NOMO-1 treated with dmso at 0.1 percent for 144 hours (cell line): ENCODE results near the gene DAB2IP.
A peak's percentile ranks its signal among the peaks of the same experiment; 100 is the strongest.
"Not testable (repeated sequence)": the region's sequence is repeated elsewhere in the genome, so short reads cannot be mapped to it uniquely, and the experiment has no call there.

ENCODE experiments used
- DNase-seq: peaks from one replicate; lab custom pipeline; 2025; ENCODE audit not compliant: unreplicated experiment; lab: John Stamatoyannopoulos, UW

The DAB2IP gene

DNA sequence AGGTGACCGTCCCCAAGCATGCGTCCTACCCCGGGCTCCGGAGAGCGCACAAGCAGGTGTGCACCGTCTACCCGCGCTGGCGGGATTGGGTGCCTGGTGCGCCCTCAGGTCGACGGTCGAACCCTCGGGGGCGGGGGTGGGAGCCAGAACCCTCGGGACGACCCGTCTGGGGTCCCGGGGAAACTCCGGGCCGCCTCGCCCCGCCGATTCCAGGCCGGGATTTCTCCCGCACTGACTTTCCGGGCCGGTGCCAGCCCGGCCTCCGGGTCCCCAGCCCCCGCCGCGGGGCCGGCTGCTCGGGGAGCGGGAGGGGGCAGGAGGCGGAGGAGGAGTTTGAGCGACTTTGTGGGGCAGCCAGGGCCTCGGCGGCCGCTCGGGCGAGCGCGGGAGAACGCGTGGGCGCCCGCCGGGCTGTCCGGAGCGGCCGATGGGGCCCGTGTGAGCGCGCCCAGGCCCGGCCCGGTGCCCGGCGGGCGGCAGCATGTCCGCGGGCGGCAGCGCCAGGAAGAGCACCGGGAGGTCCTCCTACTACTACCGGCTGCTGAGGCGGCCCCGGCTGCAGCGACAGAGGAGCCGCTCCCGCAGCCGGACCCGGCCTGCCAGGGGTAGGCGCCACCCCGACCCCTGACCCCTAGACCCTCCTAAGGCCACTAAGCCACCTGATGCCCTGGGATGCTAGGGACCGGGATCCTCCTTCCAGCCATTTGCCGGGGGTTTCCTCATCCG is at the start of gene DAB2IP:
TSS of gene DAB2IP (plus strand) at position 340 of the 726 bp plus-strand sequence. CDS start at position 482, 142 bp downstream.
- no peak for DNase-seq

DNA sequence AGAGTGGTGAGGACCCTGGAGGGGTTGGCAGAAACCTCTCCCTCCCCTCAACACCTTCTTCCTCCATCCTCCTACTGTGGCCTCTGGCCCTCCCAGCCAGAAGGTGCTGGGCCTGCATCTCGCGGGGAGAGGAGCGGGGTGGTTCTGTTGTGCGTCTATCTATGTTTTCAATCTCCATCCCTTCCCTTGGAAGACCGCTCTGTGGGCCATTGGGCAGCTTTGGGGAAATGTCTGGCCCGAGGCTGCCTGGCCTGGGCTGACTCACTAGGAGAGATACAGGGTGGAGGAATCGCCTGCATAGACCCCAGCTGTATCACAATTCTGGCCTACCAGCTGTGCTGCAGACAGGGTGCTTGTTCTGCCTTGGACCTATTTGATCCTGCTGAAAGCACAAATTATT is 48.4 kb upstream of the DAB2IP start:
- no peak for DNase-seq

DNA sequence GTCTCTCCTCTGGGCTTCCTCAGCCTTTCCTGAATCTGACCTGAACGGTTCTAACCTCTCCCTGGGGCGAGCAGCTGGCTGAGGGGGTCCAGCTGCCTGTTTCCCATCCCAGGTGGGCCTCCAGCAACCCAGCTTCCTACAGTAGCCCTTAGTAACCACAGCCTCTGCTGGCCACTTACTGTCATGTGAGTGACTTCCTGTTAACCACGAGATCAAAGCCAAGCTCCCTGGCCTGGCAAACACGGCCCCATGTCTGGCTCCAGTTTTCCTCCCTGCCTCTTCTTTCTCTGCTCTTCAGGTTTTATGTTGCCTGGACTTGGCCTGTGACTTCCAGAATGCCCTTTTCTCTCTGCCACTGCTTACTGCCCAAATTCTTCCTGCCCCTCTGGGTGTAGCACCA is 47.2 kb upstream of the DAB2IP start:
- DNase-seq, result no peak

DNA sequence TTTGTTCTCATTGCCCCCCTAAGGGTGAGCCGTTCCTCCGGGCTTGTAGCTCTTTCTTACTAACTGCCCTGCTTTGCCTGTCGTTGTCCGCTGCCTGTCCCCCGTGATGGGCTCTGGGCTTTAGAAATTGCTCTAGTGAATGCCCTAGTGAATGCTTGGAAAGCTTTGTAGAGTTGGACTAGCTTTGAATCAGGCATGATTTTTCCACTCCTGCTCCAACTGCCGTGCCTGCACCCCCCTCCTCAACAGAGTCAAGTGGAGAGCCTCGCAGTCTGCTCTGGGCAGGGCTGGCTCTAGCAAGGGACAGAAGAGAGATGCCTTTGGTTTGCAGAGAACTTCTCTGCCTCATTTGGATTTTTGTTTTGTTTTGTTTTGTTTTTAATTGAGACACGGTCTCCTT is 46.8 kb upstream of the DAB2IP start:
- DNase-seq, result no peak

DNA sequence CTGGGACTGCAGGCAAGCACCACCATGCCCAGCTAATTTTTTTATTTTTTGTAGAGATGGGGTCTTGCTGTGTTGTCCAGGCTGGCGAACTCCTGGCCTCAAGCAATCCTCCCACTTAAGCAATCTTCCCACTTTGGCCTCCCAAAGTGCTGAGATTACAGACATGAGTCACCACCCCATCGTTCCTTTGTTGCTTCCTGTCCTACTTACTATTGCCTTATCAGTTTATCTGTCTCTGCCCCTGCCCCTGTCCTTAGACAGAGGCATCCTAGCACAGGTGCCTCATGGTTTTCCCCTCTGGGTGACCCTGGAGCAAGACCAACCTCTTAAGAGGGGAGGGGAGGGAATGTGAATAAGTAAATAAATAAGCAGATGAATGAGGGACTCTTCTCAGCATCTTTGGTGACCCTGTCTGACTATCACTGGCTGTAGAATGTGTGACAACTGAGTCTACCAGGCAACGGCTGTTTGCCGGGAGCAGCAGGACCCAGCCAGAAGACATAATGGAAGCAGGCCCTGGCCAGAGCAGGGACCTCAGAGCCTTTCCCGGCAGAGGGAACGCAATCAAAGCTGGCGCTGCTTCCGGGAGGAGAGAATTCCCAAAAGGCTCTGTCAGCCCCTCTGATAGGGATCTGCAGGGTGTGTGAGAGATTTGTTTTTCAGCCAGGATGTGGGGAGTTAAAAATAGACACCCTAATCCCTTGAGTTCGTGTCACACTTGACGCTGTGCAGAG is 43.8 kb upstream of the DAB2IP start:
- DNase-seq, result no peak

DNA sequence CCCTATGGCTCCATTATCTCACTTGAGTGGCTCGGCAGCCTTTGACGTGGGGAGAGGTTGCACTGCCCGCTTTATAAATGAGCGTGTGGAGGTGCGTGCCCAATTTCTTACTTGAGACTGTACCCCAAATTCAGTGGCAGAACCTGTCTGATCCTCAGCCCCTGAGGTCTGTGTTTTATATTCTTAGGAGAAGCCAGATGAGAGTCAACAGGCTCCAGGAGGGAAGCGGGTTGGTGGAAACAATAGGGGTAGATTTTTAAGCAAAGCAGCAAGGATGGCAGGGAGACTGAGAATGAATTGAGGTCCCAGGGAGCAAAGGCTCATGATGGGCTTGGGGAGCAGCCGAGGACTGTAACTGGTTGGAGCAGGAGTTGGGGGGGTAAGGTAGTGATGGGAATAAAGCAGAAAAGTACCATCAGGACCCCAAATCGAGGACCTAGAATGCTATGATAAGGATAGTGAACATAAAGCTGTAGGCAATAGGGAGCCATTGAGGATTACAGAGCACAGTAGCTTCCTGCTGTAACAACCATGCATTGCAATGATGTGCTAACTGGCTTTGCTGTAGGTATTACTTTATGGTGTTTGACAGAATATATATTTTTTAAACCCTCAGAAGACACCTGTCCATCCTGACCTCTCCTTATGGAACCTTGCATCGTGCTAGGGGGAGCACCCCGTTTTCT is 43.1 kb upstream of the DAB2IP start:
- no peak for DNase-seq

DNA sequence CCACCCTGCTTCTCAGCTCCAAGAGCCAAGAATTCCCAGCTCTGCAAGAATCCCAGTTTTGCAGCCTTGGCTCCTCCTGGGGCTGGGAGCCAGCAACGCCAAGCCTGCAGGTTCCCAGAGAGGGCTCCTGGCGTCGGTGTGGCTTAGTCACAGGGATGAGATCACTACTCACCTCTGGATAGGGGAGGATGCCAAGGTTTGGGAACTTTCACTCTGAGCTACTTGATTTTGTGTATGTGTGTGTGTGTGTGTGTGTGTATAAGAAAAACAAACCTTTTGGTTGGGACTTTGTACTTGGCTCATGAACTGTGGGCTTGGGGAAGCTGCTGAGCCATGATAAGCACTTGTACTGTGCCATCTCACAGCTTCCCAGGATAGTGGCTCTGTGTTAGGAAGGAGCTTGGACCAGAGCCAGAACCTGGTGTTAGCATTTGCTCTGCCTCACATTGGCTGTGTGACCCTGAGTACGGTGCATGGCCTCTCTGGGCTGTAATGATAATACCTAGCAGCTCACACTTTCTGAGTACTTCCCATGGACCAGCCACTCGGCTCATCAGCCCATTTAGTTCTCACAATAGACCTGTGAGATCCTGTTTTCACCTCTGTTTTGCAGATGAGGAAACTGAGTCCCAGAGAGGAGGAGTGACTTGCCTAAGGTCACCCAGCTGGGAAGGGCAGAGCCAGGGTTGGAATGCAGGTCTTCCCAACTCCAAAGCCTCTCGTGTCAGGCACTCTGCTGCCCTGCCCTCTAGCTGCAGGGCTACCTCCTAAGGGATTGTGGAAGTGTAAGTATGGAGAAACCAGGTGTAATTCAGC is 41.4 kb upstream of the DAB2IP start:
- DNase-seq, result no peak

DNA sequence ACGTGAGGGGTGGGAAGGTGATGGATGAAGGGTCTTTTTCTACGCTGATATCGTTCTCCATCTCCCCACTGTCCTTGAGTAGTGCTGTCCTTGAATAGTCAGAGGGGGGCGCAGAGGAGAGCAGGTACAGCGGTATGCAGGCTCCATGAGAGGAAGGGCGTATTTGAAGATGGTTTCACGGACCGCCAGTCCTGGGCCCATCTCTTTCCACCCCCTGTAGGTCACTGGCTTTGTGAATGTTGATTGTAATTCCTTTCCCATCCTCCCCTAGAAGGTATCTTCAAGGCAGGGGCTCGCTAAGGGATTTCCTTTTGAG is 40.8 kb upstream of the DAB2IP start:
- DNase-seq, result no peak

DNA sequence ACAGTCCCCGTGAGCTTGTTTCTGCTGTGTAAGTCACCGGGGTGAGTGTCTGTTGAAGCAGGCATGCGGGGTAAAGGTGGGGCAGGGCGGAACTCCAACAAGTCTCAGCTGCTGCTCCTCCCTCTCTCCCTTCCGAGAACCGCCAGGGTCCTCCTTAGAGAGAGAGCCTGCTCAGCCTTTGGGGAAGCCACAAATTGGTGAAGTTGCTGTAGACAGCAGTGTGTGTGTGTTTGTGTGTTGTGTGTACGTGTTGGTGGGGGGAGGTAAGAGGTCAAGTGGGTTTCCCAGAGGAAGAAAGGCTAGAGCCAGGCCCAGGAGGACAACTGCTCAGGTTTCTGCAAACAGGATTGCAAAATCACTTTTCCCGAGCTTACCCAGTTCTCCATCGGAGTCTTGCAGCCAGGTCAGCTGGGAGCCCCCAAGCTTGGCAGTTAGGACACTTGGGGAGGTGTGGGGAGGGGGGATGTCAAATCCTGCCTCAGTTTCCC is 38.9 kb upstream of the DAB2IP start:
- DNase-seq, result peak; percentile 29

DNA sequence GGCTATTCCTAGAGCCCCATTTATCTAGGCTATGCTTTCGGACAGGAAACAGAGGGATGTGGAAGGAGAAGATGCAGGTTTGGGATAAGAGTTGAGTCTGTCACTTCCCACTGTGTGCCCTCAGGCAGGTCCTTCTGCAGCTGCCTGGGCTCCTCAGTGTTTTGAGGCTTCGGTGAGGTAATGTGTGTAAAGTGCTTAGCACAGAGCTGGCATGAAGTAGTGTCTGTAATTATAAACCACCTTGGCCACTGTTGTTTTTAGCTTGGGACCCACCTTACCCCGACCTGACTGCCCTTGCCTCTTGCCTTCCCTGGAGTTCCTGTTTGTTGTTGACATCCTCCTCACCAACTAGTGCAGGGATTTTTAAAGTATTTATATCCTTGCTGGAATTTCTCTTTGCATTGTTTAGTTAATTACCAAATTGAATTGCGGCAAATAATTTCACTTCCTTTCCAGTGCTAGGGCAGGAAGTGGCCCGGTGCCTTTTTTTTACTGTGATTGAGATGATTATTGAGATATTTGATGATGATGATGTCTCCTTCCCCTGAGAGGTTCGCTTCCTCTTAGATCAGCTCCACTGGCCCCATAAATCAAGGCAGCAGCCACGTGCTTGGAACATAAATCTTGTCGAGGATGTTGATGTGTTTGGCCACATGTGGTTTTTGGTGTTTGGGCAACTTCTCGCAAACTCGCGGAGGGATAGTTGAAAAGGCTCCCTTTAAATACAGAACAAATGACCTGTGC is 38.3 kb upstream of the DAB2IP start:
- peak; percentile 83 for DNase-seq

DNA sequence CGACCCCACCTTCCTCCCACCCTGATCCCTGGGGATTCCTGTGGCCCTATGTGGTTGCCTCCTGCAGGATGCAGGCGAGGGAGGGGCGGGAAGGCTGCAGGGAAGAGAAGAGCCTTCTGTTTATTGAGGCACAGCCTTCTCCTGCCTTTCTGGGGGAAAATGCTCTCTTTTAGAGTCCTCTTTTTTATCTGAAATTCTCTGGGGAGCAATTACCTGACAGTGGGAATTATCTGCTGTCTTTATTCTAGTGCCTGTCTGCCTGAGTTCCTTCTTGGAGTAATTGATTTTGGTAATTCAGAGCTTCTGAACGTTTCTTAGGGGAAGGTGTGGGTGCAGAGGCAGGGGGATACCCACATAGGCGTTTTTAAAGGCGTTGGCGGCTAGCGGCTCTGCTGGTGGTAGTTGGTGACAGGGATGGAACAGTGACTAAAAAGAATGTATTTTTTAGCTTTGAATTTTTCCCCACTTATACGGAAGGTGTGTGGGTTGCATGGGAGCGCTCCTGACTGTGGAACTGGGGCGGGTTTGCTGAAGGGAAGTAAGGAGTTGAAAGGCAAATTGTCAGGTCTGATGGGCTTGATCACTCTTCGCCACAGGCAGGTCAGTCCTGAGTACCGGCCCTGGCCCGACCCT is 35.2 kb upstream of the DAB2IP start:
- no peak for DNase-seq

DNA sequence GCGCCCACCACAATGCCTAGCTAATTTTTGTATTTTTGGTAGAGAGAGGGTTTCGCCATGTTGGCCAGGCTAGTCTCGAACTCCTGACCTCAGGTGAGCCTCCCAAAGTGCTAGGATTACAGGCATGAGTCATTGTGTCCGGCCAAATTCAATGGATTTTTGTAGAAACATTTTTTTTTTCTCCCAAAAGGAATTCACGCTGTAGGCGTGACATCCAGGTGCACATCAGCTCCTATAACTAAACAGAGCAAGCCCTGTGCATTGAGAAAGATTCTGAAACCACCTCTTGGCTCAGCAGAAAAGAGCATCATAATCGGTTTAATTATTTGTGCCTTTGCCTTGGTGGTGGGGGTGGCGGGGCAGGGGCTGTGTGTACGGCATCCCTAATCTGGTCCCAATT is 32.9 kb upstream of the DAB2IP start:
- no peak for DNase-seq

DNA sequence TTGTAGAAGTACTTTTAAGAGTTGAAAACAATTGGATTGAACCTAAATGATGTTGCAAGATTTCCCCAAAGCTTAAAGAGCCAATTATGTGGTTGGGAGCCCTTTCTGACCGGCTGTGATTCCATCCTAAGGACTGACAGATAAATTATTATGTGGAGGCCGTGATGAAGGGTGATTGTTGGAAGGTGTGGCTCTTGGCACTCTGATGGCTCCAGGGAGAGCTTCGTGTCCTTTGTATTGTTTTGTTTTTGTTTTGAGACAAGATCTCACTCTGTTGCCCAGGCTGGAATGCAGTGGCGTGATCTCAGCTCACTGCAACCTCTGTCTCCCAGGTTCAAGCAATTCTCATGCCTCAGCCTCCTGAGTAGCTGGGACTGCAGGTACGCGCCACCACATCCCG is 32.5 kb upstream of the DAB2IP start:
- DNase-seq, result not testable (repeated sequence)

DNA sequence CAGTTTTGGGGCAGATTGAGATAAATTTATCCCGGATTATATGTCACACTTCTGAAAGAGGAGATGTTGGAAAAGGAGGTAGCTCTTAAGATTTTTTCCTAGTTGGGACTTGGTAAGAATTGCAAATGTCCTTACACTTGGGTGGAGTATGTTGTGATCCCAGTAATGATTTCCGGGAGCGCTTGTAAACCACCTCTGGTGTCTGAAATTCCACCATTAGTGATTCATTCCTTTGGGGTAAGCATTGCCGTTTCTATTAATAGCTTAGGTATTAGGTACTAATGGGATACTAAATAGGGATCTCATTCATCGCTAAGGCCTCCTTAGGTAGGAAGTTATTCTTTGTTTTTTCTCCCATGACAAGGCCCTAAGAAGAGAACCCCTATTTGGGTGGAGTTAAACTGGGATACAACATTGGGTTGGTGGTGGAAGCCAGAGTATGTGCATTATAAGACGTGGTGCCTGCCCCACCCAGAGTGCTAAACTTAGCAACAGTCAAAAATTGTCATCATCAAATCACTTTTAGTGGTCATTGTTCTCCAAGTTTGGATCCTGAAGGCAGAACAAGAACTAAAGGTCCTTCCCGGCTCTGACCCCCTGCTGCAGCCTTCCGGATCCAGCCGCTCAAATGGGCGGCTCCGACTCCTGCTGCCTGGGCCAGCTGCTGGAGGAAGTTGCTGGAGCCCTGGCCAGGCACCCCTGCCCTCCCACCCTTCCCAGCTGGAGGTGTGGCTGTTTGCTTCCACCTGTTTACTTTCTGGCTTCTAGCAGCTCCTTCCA is 31.7 kb upstream of the DAB2IP start:
- DNase-seq, result no peak

DNA sequence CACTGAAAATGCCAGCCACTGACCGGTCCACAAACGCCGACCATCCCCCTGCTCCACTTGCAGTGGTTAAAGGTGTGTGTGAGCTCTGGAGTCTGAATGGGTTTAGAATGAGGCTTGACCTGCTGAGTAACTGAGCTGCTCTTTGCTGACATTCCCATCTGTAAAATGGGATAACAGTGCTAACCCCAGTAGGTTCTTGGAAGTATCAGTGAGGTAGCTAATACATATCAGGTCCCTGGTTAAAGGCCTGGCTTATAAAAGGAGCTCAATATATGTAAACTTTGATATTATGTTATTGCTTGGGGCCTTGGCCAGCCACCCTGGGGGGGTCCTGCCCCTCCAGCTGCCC is 31.1 kb upstream of the DAB2IP start:
- DNase-seq, result no peak

DNA sequence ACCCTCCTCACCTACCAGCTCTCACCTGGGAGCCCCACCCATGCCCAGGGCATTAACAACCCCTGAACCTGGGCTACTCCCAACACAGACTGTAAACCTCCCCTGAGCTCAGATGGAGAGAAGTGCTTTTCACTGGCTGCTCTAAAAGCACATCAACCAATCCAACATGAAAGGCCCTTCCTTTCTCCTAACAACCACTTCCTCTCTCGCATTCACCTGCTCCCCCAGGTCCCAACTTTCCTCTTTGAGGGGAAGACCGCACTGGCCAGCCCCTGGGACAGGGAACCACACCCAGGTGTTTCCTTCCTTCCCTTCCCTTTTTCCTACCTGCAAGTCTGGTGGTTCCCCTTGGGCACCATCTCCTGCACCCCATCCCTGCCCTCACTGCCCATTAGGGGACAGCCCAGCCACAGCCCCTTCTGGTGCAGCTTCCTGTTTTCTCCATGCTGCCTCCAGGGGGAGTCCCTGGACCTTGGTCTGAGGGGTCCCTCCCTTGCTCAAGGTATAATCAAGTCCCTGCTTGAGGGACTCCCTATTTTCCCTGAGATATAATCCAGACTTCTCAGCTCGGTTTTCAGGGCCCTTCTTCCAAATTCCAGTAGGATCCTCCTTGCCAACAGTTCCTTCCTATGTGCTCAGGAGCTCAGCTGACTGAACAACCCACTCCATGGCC is 30.5 kb upstream of the DAB2IP start:
- peak; percentile 29 for DNase-seq

DNA sequence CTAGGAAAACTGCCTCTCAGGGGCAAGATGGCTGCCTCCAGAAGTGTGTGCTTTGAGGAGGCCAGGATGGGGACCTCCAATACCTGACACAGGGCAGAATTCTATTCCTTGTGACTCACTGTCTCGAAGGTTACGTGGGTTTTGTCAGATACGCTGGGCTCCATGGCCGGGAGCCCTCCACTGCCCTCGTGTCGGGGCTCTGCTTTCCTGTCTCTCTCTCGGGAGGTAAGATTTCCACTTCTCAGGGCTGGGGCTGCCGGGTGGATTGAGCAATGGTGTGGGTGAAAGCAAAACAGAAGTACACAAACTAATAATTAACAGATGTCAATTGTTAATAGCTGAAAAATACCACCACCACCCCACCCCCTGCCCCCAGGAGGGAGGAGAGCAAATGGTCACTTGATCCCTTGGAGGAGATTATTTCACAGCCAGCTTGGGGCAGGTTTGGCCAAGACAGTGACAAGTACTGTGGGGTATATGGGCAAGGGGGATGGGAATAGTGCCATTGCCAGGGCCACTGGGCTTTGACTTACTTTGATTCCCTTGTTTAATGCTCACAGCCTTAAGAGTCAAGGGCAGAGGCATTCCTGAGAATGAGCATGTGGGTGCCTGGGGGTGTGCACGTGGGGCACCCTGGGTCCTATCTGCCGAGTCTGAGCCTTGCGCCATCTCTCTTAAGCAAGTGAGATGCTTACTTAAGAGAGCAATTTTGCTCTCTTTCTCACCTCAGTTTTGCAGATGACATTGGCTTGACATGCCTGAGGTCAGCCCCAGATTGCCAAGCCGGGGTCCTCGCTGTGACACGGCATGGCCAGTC is 28.8 kb upstream of the DAB2IP start:
- DNase-seq, result no peak

DNA sequence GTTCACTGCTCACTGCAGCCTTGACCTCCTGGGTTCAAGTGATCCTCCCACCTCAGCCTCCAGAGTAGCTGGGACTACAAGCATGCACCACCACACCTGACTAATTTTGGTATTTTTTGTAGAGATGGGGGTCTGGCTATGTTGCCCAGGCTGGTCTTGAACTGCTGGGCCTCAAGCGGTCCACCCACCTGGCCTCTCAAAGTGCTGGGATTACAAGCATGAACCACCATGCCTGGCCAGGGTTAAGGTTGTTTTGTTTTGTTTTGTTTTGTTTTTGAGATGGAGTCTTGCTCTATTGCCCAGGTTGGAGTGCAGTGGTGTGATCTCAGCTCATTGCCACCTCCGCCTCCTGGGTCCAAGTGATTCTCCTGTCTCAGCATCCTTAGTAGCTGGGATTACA is 28.0 kb upstream of the DAB2IP start:
- DNase-seq, result not testable (repeated sequence)
